HEK293 (cell line): ENCODE measurements around the gene HERC4.
A peak's percentile ranks its signal among the peaks of the same experiment; 100 is the strongest.

Experiments used
- CTCF ChIA-PET: fragments of 350-600 bp; formaldehyde crosslinking; extraction: SDS; loops from one replicate; lab custom pipeline; 2021; ENCODE audit warnings: antibody characterized with exemption; lab: Yijun Ruan, JAX
- POLR2A ChIA-PET: fragments of 300-600 bp; formaldehyde crosslinking; extraction: SDS; loops from one replicate; lab custom pipeline; 2020; ENCODE audit warnings: antibody characterized with exemption, inconsistent platforms; lab: Yijun Ruan, JAX
- H3K27ac ChIP-seq: fragments of 200-500 bp; sonication (Bioruptor generic); 2 replicates; pipeline ENCODE4 v1.5.1; 2014; ENCODE audit warnings: low read depth, low read length, control low read depth, inconsistent platforms; ENCODE audit errors: extremely low read depth
- H3K36me3 ChIP-seq, 2 experiments: fragments of 200-500 bp in 1 of 2; sonication (Bioruptor generic) in 1 of 2; 1 replicate in 1 of 2; 2 replicates in 1 of 2; pipeline ENCODE4 v1.5.1; 2014 to 2017; ENCODE audit warnings: inconsistent platforms in 2 of 2, low read length in 2 of 2; ENCODE audit not compliant: control insufficient read depth in 2 of 2, insufficient read depth in 1 of 2
- H3K4me1 ChIP-seq: fragments of 200-500 bp; sonication (Bioruptor generic); 2 replicates; pipeline ENCODE4 v1.5.1; 2014; ENCODE audit warnings: mild to moderate bottlenecking, low read length, inconsistent platforms; ENCODE audit not compliant: control insufficient read depth, insufficient read depth
- H3K4me3 ChIP-seq: 2 replicates; pipeline ENCODE4 v1.5.1; 2011; ENCODE audit warnings: low read depth, mild to moderate bottlenecking, control low read depth, low read length, moderate library complexity
- H3K9me3 ChIP-seq: fragments of 200-500 bp; sonication (Bioruptor generic); 2 replicates; pipeline ENCODE4 v1.5.1; 2014; ENCODE audit warnings: low read depth, low read length, inconsistent platforms; ENCODE audit not compliant: control insufficient read depth, insufficient read depth
- CTCF ChIP-seq: fragments of 450-650 bp; formaldehyde crosslinking; IDR thresholded peaks from 2 replicates; pipeline ENCODE4 v1.5.1; 2016; ENCODE audit warnings: missing biosample characterization, missing genetic modification characterization
- EGR2 ChIP-seq: fragments of 450-650 bp; formaldehyde crosslinking; IDR thresholded peaks from 2 replicates; pipeline ENCODE4 v1.5.1; 2016; ENCODE audit warnings: low read depth, missing biosample characterization, missing genetic modification characterization
- KLF9 ChIP-seq: fragments of 450-650 bp; formaldehyde crosslinking; IDR thresholded peaks from 2 replicates; pipeline ENCODE4 v1.5.1; 2016; ENCODE audit warnings: missing biosample characterization, missing genetic modification characterization, low read depth
- PBX3 ChIP-seq: sonication (generic); formaldehyde crosslinking; IDR thresholded peaks from 2 replicates; pipeline ENCODE4 v1.8.1; 2022; ENCODE audit warnings: mild to moderate bottlenecking, moderate library complexity, missing genetic modification reagents
- SP3 ChIP-seq: fragments of 450-650 bp; formaldehyde crosslinking; IDR thresholded peaks from 2 replicates; pipeline ENCODE4 v1.5.1; 2016; ENCODE audit warnings: missing biosample characterization, missing genetic modification characterization
- SP7 ChIP-seq: fragments of 450-650 bp; formaldehyde crosslinking; IDR thresholded peaks from 2 replicates; pipeline ENCODE4 v1.5.1; 2016; ENCODE audit warnings: missing biosample characterization, missing genetic modification characterization
- WT1 ChIP-seq: fragments of 450-650 bp; formaldehyde crosslinking; IDR thresholded peaks from 2 replicates; pipeline ENCODE4 v1.5.1; 2016; ENCODE audit warnings: missing biosample characterization, missing genetic modification characterization
- ZIC2 ChIP-seq: fragments of 450-650 bp; formaldehyde crosslinking; IDR thresholded peaks from 2 replicates; pipeline ENCODE4 v1.5.1; 2016; ENCODE audit warnings: missing biosample characterization, missing genetic modification characterization
- ZNF140 ChIP-seq: fragments of 450-650 bp; formaldehyde crosslinking; IDR thresholded peaks from 2 replicates; pipeline ENCODE4 v1.5.1; 2016; ENCODE audit warnings: missing biosample characterization, missing genetic modification characterization
- ZNF146 ChIP-seq: fragments of 450-650 bp; formaldehyde crosslinking; IDR thresholded peaks from 2 replicates; pipeline ENCODE4 v1.5.1; 2016; ENCODE audit warnings: missing biosample characterization, missing genetic modification characterization
- ZNF169 ChIP-seq: fragments of 450-650 bp; formaldehyde crosslinking; IDR thresholded peaks from 2 replicates; pipeline ENCODE4 v1.5.1; 2016; ENCODE audit warnings: missing biosample characterization, missing genetic modification characterization
- ZNF24 ChIP-seq: fragments of 450-650 bp; formaldehyde crosslinking; IDR thresholded peaks from 2 replicates; pipeline ENCODE4 v1.5.1; 2016; ENCODE audit warnings: missing biosample characterization, missing genetic modification characterization
- ZNF501 ChIP-seq: fragments of 450-650 bp; formaldehyde crosslinking; IDR thresholded peaks from 2 replicates; pipeline ENCODE4 v1.5.1; 2016; ENCODE audit warnings: missing biosample characterization, missing genetic modification characterization
- ZNF518A ChIP-seq: fragments of 450-650 bp; formaldehyde crosslinking; conservative IDR thresholded peaks from 2 replicates; pipeline ENCODE4 v1.5.1; 2016; ENCODE audit warnings: low read depth, missing biosample characterization, missing genetic modification characterization
- ZNF548 ChIP-seq: fragments of 450-650 bp; formaldehyde crosslinking; IDR thresholded peaks from 2 replicates; pipeline ENCODE4 v1.5.1; 2016; ENCODE audit warnings: missing biosample characterization, missing genetic modification characterization
- ZNF571 ChIP-seq: fragments of 450-650 bp; formaldehyde crosslinking; IDR thresholded peaks from 2 replicates; pipeline ENCODE4 v1.5.0; 2017; ENCODE audit warnings: missing biosample characterization, missing genetic modification characterization
- ZNF621 ChIP-seq: fragments of 450-650 bp; formaldehyde crosslinking; IDR thresholded peaks from 2 replicates; pipeline ENCODE4 v1.5.1; 2017; ENCODE audit warnings: missing biosample characterization, missing genetic modification characterization
- ZNF654 ChIP-seq: fragments of 450-650 bp; formaldehyde crosslinking; IDR thresholded peaks from 2 replicates; pipeline ENCODE4 v1.5.1; 2016; ENCODE audit warnings: low read depth, missing biosample characterization, missing genetic modification characterization
- ZNF785 ChIP-seq: fragments of 450-650 bp; formaldehyde crosslinking; IDR thresholded peaks from 2 replicates; pipeline ENCODE4 v1.5.1; 2016; ENCODE audit warnings: missing biosample characterization, missing genetic modification characterization
- ZSCAN23 ChIP-seq: fragments of 450-650 bp; formaldehyde crosslinking; IDR thresholded peaks from 2 replicates; pipeline ENCODE4 v1.5.1; 2016; ENCODE audit warnings: missing biosample characterization, missing genetic modification characterization
- ZSCAN30 ChIP-seq: fragments of 450-650 bp; IDR thresholded peaks from 2 replicates; pipeline ENCODE4 v1.5.1; 2018; ENCODE audit warnings: missing biosample characterization, mild to moderate bottlenecking, missing genetic modification characterization, moderate library complexity
- TF ChIP-seq, protein P1 (sequence below): fragments of 450-650 bp; formaldehyde crosslinking; IDR thresholded peaks from 2 replicates; pipeline ENCODE4 v1.5.1; 2017; ENCODE audit warnings: missing biosample characterization, missing genetic modification characterization
- TF ChIP-seq, protein P2 (sequence below): fragments of 450-650 bp; formaldehyde crosslinking; IDR thresholded peaks from 2 replicates; pipeline ENCODE4 v1.5.1; 2016; ENCODE audit warnings: missing biosample characterization, missing genetic modification characterization, low read depth
- TF ChIP-seq, protein P3 (sequence below): fragments of 450-650 bp; formaldehyde crosslinking; IDR thresholded peaks from 2 replicates; pipeline ENCODE4 v1.5.1; 2016; ENCODE audit warnings: missing biosample characterization, missing genetic modification characterization

Gene HERC4

GRCh38 chr10:68074775-68075549, at the start of gene HERC4:
Gene HERC4 (minus strand): TSS chr10:68075283. CDS start chr10:68073108, 2,175 bp downstream.
- Histone ChIP-seq H3K36me3 (peaks cover 4 to 5% of the 10 kb centered on the region in 2 experiments; a peak in 2 of 3 replicates), H3K4me3 (peak within 1 kb of the TSS; percentile 60), H3K9me3 (no peaks in the 10 kb centered on the region), H3K27ac (peak within 1 kb of the TSS; percentile 95), H3K4me1 (0 out of 2 replicates have a peak, but pooled peaks cover 4% of the 10 kb centered on the region)
- CTCF ChIA-PET, result interaction anchor here (0.6 kb wide), 1 partner anchor 183 kb away, joined by 3 read pairs; no protein-coding TSS in a partner anchor
- POLR2A ChIA-PET, result interaction anchor here (0.7 to 1.0 kb wide), 2 partner anchors 257 kb away, joined by 3 to 4 read pairs; partner anchors contain the start of gene HNRNPH3
- TF ChIP-seq ZNF548 (tag by site-specific recombination) (no peak), ZNF146 (tag by site-specific recombination) (no peak), ZIC2 (tag by site-specific recombination) (peak; percentile 49), ZNF501 (tag by site-specific recombination) (peak; percentile 78), ZSCAN23 (tag by site-specific recombination) (no peak), KLF9 (tag by site-specific recombination) (peak; percentile 89), ZNF785 (tag by site-specific recombination) (no peak), ZNF140 (no peak), ZNF169 (tag by site-specific recombination) (no peak), ZNF518A (tag by site-specific recombination) (peak; percentile 10; the same call in 1 of the 2 replicates), SP3 (tag by site-specific recombination) (peak; percentile 87), WT1 (tag by site-specific recombination) (peak; percentile 44; the same call in 1 of the 2 replicates), ZNF24 (peak; percentile 26; the same call in 1 of the 2 replicates), ZSCAN30 (tag by site-specific recombination) (no peak), ZNF654 (no peak), EGR2 (tag by site-specific recombination) (peak; percentile 89), ZNF621 (tag by site-specific recombination) (no peak), SP7 (tag by site-specific recombination) (no peak; the same call in 1 of the 2 replicates), PBX3 (CRISPR knock-in tag) (no peak), CTCF (tag by site-specific recombination) (peak; percentile 27; the same call in 1 of the 2 replicates), ZNF571 (no peak)
- TF ChIP-seq, protein P1, sequence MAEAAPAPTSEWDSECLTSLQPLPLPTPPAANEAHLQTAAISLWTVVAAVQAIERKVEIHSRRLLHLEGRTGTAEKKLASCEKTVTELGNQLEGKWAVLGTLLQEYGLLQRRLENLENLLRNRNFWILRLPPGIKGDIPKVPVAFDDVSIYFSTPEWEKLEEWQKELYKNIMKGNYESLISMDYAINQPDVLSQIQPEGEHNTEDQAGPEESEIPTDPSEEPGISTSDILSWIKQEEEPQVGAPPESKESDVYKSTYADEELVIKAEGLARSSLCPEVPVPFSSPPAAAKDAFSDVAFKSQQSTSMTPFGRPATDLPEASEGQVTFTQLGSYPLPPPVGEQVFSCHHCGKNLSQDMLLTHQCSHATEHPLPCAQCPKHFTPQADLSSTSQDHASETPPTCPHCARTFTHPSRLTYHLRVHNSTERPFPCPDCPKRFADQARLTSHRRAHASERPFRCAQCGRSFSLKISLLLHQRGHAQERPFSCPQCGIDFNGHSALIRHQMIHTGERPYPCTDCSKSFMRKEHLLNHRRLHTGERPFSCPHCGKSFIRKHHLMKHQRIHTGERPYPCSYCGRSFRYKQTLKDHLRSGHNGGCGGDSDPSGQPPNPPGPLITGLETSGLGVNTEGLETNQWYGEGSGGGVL, result peak; percentile 82
- TF ChIP-seq, protein P2, sequence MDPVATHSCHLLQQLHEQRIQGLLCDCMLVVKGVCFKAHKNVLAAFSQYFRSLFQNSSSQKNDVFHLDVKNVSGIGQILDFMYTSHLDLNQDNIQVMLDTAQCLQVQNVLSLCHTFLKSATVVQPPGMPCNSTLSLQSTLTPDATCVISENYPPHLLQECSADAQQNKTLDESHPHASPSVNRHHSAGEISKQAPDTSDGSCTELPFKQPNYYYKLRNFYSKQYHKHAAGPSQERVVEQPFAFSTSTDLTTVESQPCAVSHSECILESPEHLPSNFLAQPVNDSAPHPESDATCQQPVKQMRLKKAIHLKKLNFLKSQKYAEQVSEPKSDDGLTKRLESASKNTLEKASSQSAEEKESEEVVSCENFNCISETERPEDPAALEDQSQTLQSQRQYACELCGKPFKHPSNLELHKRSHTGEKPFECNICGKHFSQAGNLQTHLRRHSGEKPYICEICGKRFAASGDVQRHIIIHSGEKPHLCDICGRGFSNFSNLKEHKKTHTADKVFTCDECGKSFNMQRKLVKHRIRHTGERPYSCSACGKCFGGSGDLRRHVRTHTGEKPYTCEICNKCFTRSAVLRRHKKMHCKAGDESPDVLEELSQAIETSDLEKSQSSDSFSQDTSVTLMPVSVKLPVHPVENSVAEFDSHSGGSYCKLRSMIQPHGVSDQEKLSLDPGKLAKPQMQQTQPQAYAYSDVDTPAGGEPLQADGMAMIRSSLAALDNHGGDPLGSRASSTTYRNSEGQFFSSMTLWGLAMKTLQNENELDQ, result no peak
- TF ChIP-seq, protein P3, sequence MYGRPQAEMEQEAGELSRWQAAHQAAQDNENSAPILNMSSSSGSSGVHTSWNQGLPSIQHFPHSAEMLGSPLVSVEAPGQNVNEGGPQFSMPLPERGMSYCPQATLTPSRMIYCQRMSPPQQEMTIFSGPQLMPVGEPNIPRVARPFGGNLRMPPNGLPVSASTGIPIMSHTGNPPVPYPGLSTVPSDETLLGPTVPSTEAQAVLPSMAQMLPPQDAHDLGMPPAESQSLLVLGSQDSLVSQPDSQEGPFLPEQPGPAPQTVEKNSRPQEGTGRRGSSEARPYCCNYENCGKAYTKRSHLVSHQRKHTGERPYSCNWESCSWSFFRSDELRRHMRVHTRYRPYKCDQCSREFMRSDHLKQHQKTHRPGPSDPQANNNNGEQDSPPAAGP (tag by site-specific recombination), result peak; percentile 90; the same call in 1 of the 2 replicates
